IgD-negative memory B cell (primary cell): Measurements from ENCODE around the gene CXCR3. TPM values are rescaled to one million over a fixed set of nuclear protein-coding genes. Genes with fewer than 3 reads are reported as not detected.
"Not testable (repeated sequence)": the region's sequence is repeated elsewhere in the genome, so short reads cannot be mapped to it uniquely, and the experiment has no call there.

ENCODE experiments used
- H3K27ac Mint-ChIP-seq, 3 donors: one replicate each; pipeline ENCODE4 v1.8.0; 2020 to 2022; ENCODE audit warnings: mild to moderate bottlenecking in 3 of 3, mixed read lengths in 3 of 3, moderate library complexity in 1 of 3
- H3K27me3 Mint-ChIP-seq: one replicate; pipeline ENCODE4 v1.8.0; 2021; ENCODE audit warnings: mixed read lengths
- H3K36me3 Mint-ChIP-seq: one replicate; pipeline ENCODE4 v1.8.0; 2020; ENCODE audit warnings: mild to moderate bottlenecking, mixed read lengths
- H3K4me1 Mint-ChIP-seq, 3 donors: one replicate each; pipeline ENCODE4 v1.8.0; 2020 to 2022; ENCODE audit warnings: mixed read lengths in 3 of 3, mild to moderate bottlenecking in 1 of 3
- H3K4me3 Mint-ChIP-seq, 4 donors: one replicate each; pipeline ENCODE4 v1.8.0; 2020 to 2022; ENCODE audit warnings: mild to moderate bottlenecking in 4 of 4, mixed read lengths in 4 of 4, moderate library complexity in 3 of 4
- H3K9me3 Mint-ChIP-seq, 3 donors: one replicate each; pipeline ENCODE4 v1.8.0; 2020 to 2021; ENCODE audit warnings: mixed read lengths in 3 of 3, mild to moderate bottlenecking in 1 of 3
- polyA plus RNA-seq: library from polyadenylated mRNA; unstranded; fragments of 300-500 nt; fragmentation: Illumina TruSeq; gene quantifications from one replicate; pipeline ENCODE4 v1.2.3, GENCODE V29; 2021

The CXCR3 gene
- polyA plus RNA-seq, 1 donor from 2014 or later = 73.8 TPM

- Mint-ChIP-seq H3K9me3 (no peaks in the 10 kb centered on the region), H3K27ac (peak overlapping the region; percentile 96 to 100 (median 98)), H3K4me3 (peak overlapping the region; percentile 16 to 90 (median 67)), H3K36me3 (no peaks in the 10 kb centered on the region), H3K27me3 (peaks cover 2% of the 10 kb centered on the region), H3K4me1 (peaks cover 31 to 43% (median 33%) of the 10 kb centered on the region in 3 donors)
These were observed 5.4 kb upstream of the CXCR3 start for GRCh38 chrX:71623714-71624113.

- no peaks in the 10 kb centered on the region for H3K36me3 Mint-ChIP-seq
- no peaks in the 10 kb centered on the region for H3K9me3 Mint-ChIP-seq
- peaks cover 4% of the 10 kb centered on the region for H3K27me3 Mint-ChIP-seq
- peak overlapping the region; percentile 63 to 90 (median 78) for H3K4me3 Mint-ChIP-seq
- H3K27ac Mint-ChIP-seq = peak overlapping the region; percentile 96 to 100 (median 98)
- H3K4me1 Mint-ChIP-seq = peaks cover 37 to 48% (median 38%) of the 10 kb centered on the region in 3 donors
These were observed 4.5 kb upstream of the CXCR3 start for GRCh38 chrX:71622576-71623450.

- peak overlapping the region; percentile 49 to 90 (median 70) for H3K4me3 Mint-ChIP-seq
- no peaks in the 10 kb centered on the region for H3K9me3 Mint-ChIP-seq
- peaks cover 37 to 48% (median 38%) of the 10 kb centered on the region in 3 donors for H3K4me1 Mint-ChIP-seq
- H3K36me3 Mint-ChIP-seq = no peaks in the 10 kb centered on the region
- H3K27ac Mint-ChIP-seq = peak overlapping the region; percentile 96 to 100 (median 98)
- peaks cover 4% of the 10 kb centered on the region for H3K27me3 Mint-ChIP-seq
These were observed 3.8 kb upstream of the CXCR3 start for GRCh38 chrX:71622032-71622575.

- Mint-ChIP-seq H3K4me1 (peaks cover 38 to 48% (median 38%) of the 10 kb centered on the region in 3 donors), H3K36me3 (no peaks in the 10 kb centered on the region), H3K27me3 (peaks cover 4% of the 10 kb centered on the region), H3K27ac (peak overlapping the region; percentile 96 to 100 (median 98)), H3K9me3 (no peaks in the 10 kb centered on the region), H3K4me3 (peak overlapping the region in 3 of 4 donors; percentile 65 to 90 (median 77))
These were observed 3.3 kb upstream of the CXCR3 start for GRCh38 chrX:71621603-71622002.

GRCh38 chrX:71619986-71620385, 1.7 kb upstream of the CXCR3 start:
- Mint-ChIP-seq H3K4me3 (peak overlapping the region in 3 of 4 donors; percentile 47 to 85 (median 67)), H3K27me3 (peaks cover 4% of the 10 kb centered on the region), H3K36me3 (no peaks in the 10 kb centered on the region), H3K27ac (peak overlapping the region; percentile 59 to 96 (median 71)), H3K4me1 (peaks cover 42 to 48% (median 45%) of the 10 kb centered on the region in 3 donors), H3K9me3 (no peaks in the 10 kb centered on the region)

- Mint-ChIP-seq H3K27ac (peak overlapping the region; percentile 71 to 96 (median 92)), H3K36me3 (no peaks in the 10 kb centered on the region), H3K4me1 (peaks cover 40 to 47% (median 46%) of the 10 kb centered on the region in 3 donors), H3K27me3 (peaks cover 4% of the 10 kb centered on the region), H3K9me3 (no peaks in the 10 kb centered on the region), H3K4me3 (peak overlapping the region; percentile 67 to 88 (median 84))
These were observed 882 bp upstream of the CXCR3 start for GRCh38 chrX:71619193-71619592.

GRCh38 chrX:71618787-71619186, 476 bp upstream of the CXCR3 start:
- Mint-ChIP-seq H3K36me3 (no peaks in the 10 kb centered on the region), H3K27me3 (peaks cover 4% of the 10 kb centered on the region), H3K4me3 (peak overlapping the region; percentile 82 to 94 (median 86)), H3K4me1 (peaks cover 38 to 46% (median 43%) of the 10 kb centered on the region in 3 donors), H3K9me3 (no peaks in the 10 kb centered on the region), H3K27ac (peak overlapping the region; percentile 71 to 96 (median 92))

GRCh38 chrX:71617742-71618141, 569 bp downstream of the CXCR3 start:
- peaks cover 3% of the 10 kb centered on the region for H3K27me3 Mint-ChIP-seq
- no peaks in the 10 kb centered on the region for H3K9me3 Mint-ChIP-seq
- peak overlapping the region; percentile 82 to 94 (median 88) for H3K4me3 Mint-ChIP-seq
- no peaks in the 10 kb centered on the region for H3K36me3 Mint-ChIP-seq
- peak overlapping the region; percentile 90 to 96 (median 93) for H3K27ac Mint-ChIP-seq
- peaks cover 30 to 36% (median 36%) of the 10 kb centered on the region in 3 donors for H3K4me1 Mint-ChIP-seq

- Mint-ChIP-seq H3K36me3 (no peaks in the 10 kb centered on the region), H3K27ac (peak overlapping the region; percentile 90 to 96 (median 93)), H3K4me1 (peaks cover 23 to 31% (median 31%) of the 10 kb centered on the region in 3 donors), H3K27me3 (peaks cover 3% of the 10 kb centered on the region), H3K4me3 (peak overlapping the region; percentile 82 to 94 (median 88)), H3K9me3 (no peaks in the 10 kb centered on the region)
These were observed 1.4 kb downstream of the CXCR3 start for GRCh38 chrX:71616672-71617529.

- peaks cover 3% of the 10 kb centered on the region for H3K27me3 Mint-ChIP-seq
- H3K4me3 Mint-ChIP-seq = peak overlapping the region; percentile 71 to 85 (median 78)
- no peaks in the 10 kb centered on the region for H3K9me3 Mint-ChIP-seq
- peaks cover 18 to 26% (median 26%) of the 10 kb centered on the region in 3 donors for H3K4me1 Mint-ChIP-seq
- no peaks in the 10 kb centered on the region for H3K36me3 Mint-ChIP-seq
- peak overlapping the region in 2 of 3 donors; percentile 78 to 96 for H3K27ac Mint-ChIP-seq
These were observed 2.4 kb downstream of the CXCR3 start for GRCh38 chrX:71615954-71616353.

- Mint-ChIP-seq H3K27me3 (peaks cover 3% of the 10 kb centered on the region), H3K36me3 (no peaks in the 10 kb centered on the region), H3K4me1 (peaks cover 17 to 26% (median 21%) of the 10 kb centered on the region in 3 donors), H3K27ac (peak overlapping the region in 2 of 3 donors; percentile 72 to 96), H3K4me3 (peak overlapping the region in 1 of 4 donors; percentile 22), H3K9me3 (no peaks in the 10 kb centered on the region)
These were observed 3.3 kb downstream of the CXCR3 start for GRCh38 chrX:71615056-71615455.

- peaks cover 3% of the 10 kb centered on the region for H3K27me3 Mint-ChIP-seq
- no peak overlapping the region for H3K4me3 Mint-ChIP-seq
- no peaks in the 10 kb centered on the region for H3K9me3 Mint-ChIP-seq
- peaks cover 11 to 26% (median 21%) of the 10 kb centered on the region in 3 donors for H3K4me1 Mint-ChIP-seq
- H3K36me3 Mint-ChIP-seq = peaks cover 5% of the 10 kb centered on the region
- H3K27ac Mint-ChIP-seq = peak overlapping the region in 1 of 3 donors; percentile 16
These were observed 6.1 kb downstream of the CXCR3 start for GRCh38 chrX:71612256-71612655.

GRCh38 chrX:71611736-71612135, 6.6 kb downstream of the CXCR3 start:
- H3K4me1 Mint-ChIP-seq = peaks cover 11 to 28% (median 22%) of the 10 kb centered on the region in 3 donors
- H3K27me3 Mint-ChIP-seq, H3K4me3 Mint-ChIP-seq, H3K9me3 Mint-ChIP-seq, H3K27ac Mint-ChIP-seq, H3K36me3 Mint-ChIP-seq: not testable (repeated sequence)

GRCh38 chrX:71609095-71609750, 9.1 kb downstream of the CXCR3 start:
- H3K4me1 Mint-ChIP-seq = peaks cover 7 to 28% (median 9%) of the 10 kb centered on the region in 3 donors

More at GRCh38 chrX:71609095-71609750, 9.1 kb downstream of the CXCR3 start:
- Mint-ChIP-seq H3K27me3 (peaks cover 3% of the 10 kb centered on the region), H3K9me3 (no peaks in the 10 kb centered on the region), H3K4me3 (no peak overlapping the region), H3K27ac (peak overlapping the region in 1 of 3 donors; percentile 79), H3K36me3 (peaks cover 7% of the 10 kb centered on the region)
